Peyer's patch (tissue), 4 donors: ENCODE measurements around the gene CREB3.

Source experiments
- POLR2A ChIP-seq, 2 donors: fragments of 450-650 bp; IDR thresholded peaks; one replicate each; pipeline ENCODE4 v1.5.1; 2017; ENCODE audit warnings: antibody characterized with exemption in 2 of 2, mild to moderate bottlenecking in 2 of 2, moderate library complexity in 2 of 2
- TF ChIP-seq, protein P1 (sequence below), 6 experiments: fragments of 450-650 bp in 4 of 6; fragments of 200-600 bp in 2 of 6; sonication (generic) in 1 of 6; IDR thresholded peaks; one replicate each; pipeline ENCODE4 v1.5.1; 2017 to 2019; ENCODE audit warnings: antibody characterized with exemption in 6 of 6, mild to moderate bottlenecking in 3 of 6, moderate library complexity in 1 of 6

DNA sequence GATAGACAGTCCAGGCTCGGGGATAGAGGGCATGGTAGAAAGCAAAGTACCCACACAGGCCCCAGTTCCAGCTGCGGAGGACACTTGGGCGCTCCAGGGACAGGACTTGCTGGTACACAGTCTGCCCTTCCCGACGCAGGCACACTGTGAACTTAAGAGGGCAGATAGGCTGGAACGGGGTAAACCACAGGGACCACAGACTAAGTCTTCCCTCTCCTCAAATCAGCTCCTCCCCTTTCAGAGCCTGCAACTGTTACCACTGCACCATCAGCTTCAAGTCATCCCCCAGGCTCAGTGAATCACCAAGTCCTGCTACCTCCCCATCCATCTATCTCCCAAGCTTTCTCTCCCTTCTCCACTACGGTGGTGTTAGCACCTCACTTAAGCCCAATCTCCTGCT, 9.3 kb downstream of the CREB3 start:
- TF ChIP-seq, protein P1, sequence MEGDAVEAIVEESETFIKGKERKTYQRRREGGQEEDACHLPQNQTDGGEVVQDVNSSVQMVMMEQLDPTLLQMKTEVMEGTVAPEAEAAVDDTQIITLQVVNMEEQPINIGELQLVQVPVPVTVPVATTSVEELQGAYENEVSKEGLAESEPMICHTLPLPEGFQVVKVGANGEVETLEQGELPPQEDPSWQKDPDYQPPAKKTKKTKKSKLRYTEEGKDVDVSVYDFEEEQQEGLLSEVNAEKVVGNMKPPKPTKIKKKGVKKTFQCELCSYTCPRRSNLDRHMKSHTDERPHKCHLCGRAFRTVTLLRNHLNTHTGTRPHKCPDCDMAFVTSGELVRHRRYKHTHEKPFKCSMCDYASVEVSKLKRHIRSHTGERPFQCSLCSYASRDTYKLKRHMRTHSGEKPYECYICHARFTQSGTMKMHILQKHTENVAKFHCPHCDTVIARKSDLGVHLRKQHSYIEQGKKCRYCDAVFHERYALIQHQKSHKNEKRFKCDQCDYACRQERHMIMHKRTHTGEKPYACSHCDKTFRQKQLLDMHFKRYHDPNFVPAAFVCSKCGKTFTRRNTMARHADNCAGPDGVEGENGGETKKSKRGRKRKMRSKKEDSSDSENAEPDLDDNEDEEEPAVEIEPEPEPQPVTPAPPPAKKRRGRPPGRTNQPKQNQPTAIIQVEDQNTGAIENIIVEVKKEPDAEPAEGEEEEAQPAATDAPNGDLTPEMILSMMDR (IDR thresholded peaks at IDR 0.05) = no peak
- TF ChIP-seq POLR2A (IDR thresholded peaks at IDR 0.05) = no peak
